ENCODE measurements around the gene CA10. TPM values are rescaled to one million over a fixed set of nuclear protein-coding genes. Genes with fewer than 3 reads are reported as not detected.

CA10 gene
- total RNA-seq, 1 experiment from 2014 or later, result 0.46 TPM

DNA sequence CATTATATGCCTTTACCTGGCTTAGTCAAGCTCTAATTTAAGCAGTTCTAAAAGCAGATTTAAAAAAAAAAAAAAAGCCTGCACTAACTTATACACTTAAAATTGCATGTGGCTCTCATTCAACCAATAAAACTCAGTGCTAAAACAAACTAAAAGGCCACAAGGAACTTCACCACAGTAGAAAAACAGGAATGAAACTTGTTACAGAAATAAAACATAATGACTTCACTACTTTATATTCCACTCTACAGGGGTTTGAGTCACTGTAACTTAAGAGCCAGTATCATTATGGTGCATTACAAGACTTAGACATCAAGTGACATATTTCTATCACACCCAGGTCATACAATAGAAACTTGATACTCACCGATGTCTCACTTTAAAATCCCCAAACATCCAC, 11.1 kb downstream of the CA10 start:
- TF ChIP-seq, protein P1, sequence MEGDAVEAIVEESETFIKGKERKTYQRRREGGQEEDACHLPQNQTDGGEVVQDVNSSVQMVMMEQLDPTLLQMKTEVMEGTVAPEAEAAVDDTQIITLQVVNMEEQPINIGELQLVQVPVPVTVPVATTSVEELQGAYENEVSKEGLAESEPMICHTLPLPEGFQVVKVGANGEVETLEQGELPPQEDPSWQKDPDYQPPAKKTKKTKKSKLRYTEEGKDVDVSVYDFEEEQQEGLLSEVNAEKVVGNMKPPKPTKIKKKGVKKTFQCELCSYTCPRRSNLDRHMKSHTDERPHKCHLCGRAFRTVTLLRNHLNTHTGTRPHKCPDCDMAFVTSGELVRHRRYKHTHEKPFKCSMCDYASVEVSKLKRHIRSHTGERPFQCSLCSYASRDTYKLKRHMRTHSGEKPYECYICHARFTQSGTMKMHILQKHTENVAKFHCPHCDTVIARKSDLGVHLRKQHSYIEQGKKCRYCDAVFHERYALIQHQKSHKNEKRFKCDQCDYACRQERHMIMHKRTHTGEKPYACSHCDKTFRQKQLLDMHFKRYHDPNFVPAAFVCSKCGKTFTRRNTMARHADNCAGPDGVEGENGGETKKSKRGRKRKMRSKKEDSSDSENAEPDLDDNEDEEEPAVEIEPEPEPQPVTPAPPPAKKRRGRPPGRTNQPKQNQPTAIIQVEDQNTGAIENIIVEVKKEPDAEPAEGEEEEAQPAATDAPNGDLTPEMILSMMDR (conservative IDR thresholded peaks at IDR 0.05), result no peak
- no peaks in the 10 kb centered on the region for H3K36me3 Mint-ChIP-seq (ENCODE audit: insufficient read depth in 1 of 3, low read depth in 3 of 3)
- Histone ChIP-seq H3K4me2 (ENCODE audit: insufficient read depth, insufficient read length, low read length) (no peak overlapping the region), H3K56ac (ENCODE audit: insufficient read length, low read depth, low read length) (no peak overlapping the region), H3K23ac (ENCODE audit: insufficient read length, low read depth, low read length) (no peak overlapping the region), H2BK15ac (ENCODE audit: low read depth, low read length) (no peak overlapping the region), H3K9me3 (ENCODE audit: control insufficient read depth, low read depth, low read length) (no peaks in the 10 kb centered on the region), H2BK20ac (ENCODE audit: low read depth, low read length, poor library complexity, severe bottlenecking) (no peak overlapping the region), H3K4me1 (ENCODE audit: insufficient read depth, low read length) (no peaks in the 10 kb centered on the region), H4K5ac (ENCODE audit: insufficient read length, low read depth, low read length) (no peak overlapping the region), H4K8ac (replicated peaks; ENCODE audit: insufficient read length, low read depth, low read length) (no peak overlapping the region), H2BK5ac (ENCODE audit: insufficient read length, low read length) (no peak overlapping the region), H4K91ac (ENCODE audit: insufficient read length, low read depth, low read length) (no peak overlapping the region), H3K14ac (ENCODE audit: insufficient read depth, low read length) (no peak overlapping the region), H3K79me2 (ENCODE audit: insufficient read depth, low read length) (no peaks in the 10 kb centered on the region), H2AFZ (ENCODE audit: low read length) (no peak overlapping the region), H3K23me2 (ENCODE audit: insufficient read length, low read depth, low read length, poor library complexity, severe bottlenecking) (no peaks in the 10 kb centered on the region), H4K20me1 (ENCODE audit: control insufficient read depth, insufficient read depth, insufficient read length) (no peaks in the 10 kb centered on the region), H3T11ph (ENCODE audit: low read length) (no peak overlapping the region), H2AK5ac (ENCODE audit: insufficient read length, low read length) (no peak overlapping the region), H3K27ac (ENCODE audit: insufficient read length, low read depth, low read length) (no peak overlapping the region), H3K79me1 (ENCODE audit: insufficient read depth, low read depth, low read length, poor library complexity, severe bottlenecking) (no peaks in the 10 kb centered on the region), H2BK12ac (ENCODE audit: insufficient read length, low read depth, low read length) (no peak overlapping the region), H3K27me3 (ENCODE audit: insufficient read depth, low read length) (no peaks in the 10 kb centered on the region), H3K4ac (ENCODE audit: low read depth, low read length) (no peak overlapping the region), H2BK120ac (ENCODE audit: low read depth, low read length, poor library complexity, severe bottlenecking) (no peak overlapping the region), H3K18ac (ENCODE audit: insufficient read length, low read depth, low read length) (no peak overlapping the region), H3K9ac (ENCODE audit: extremely low read depth, insufficient read length, low read length) (no peak overlapping the region)
- peaks cover 5% of the 10 kb centered on the region; the same call in 1 of the 2 replicates for H3K27me3 Mint-ChIP-seq (ENCODE audit: low read depth)
- DNase-seq, result no peak
- H3K27ac Mint-ChIP-seq, result no peak overlapping the region
- no peak overlapping the region for H3K4me3 Mint-ChIP-seq
- WGBS (ENCODE audit: extremely low coverage, insufficient read length, low lambda C conversion rate), result no CpG with 5 or more reads among the region's 1 CpG
- no peaks in the 10 kb centered on the region for H3K9me3 Mint-ChIP-seq
- H3K4me1 Mint-ChIP-seq, result peaks cover 11 to 14% of the 10 kb centered on the region in 2 experiments

Data from H9 (cell line).